T-cell (primary cell): ENCODE data around the gene C1orf226. TPM values are rescaled to one million over a fixed set of nuclear protein-coding genes. Genes with fewer than 3 reads are reported as not detected.
"Not testable (repeated sequence)": the region's sequence is repeated elsewhere in the genome, so short reads cannot be mapped to it uniquely, and the experiment has no call there.

ENCODE experiments used
- ATAC-seq, 4 experiments: fragments of 200-7000 bp in 3 of 4; fragments of 150-1000 bp in 1 of 4; cut with Tn5 transposase; replicated peaks in 1 of 4; 1 replicate in 3 of 4; 2 replicates in 1 of 4; pipeline ENCODE4 v1.10.0; 2021; ENCODE audit warnings: moderate library complexity in 3 of 4, mild to moderate bottlenecking in 2 of 4, moderate number of reproducible peaks in 1 of 4
- CTCF ChIA-PET, 2 donors: fragments of 300-600 bp; sonication (Branson Sonifier 250); formaldehyde crosslinking; loops; one replicate each; lab custom pipeline; 2022; ENCODE audit warnings: antibody characterized with exemption in 2 of 2; lab: Charles Lee
- POLR2A ChIA-PET, 2 donors: fragments of 300-600 bp; sonication (Branson Sonifier 250); formaldehyde crosslinking; loops; one replicate each; lab custom pipeline; 2022; ENCODE audit warnings: antibody characterized with exemption in 2 of 2; lab: Charles Lee
- DNase-seq, 35 experiments: peaks; one replicate each; pipeline versions ENCODE4 v3.0.0 to v3.0.0-alpha.2; 2013 to 2023
- H3K27ac ChIP-seq: one replicate; pipeline ENCODE4 v1.5.1; 2013; ENCODE audit warnings: low read length
- H3K27me3 ChIP-seq, 2 experiments: replicated peaks in 1 of 2; 1 replicate in 1 of 2; 2 replicates in 1 of 2; pipeline versions ENCODE4 v1.6.1 to v1.7.0; 2013; ENCODE audit warnings: low read length in 1 of 2, mixed read lengths in 1 of 2; ENCODE audit not compliant: control insufficient read depth in 2 of 2, insufficient read depth in 2 of 2; ENCODE audit errors: extremely low read depth in 1 of 2
- H3K36me3 ChIP-seq, 2 donors: 1 replicate in 1 of 2; 2 replicates in 1 of 2; pipeline versions ENCODE4 v1.6.1 to v1.7.0; 2013; ENCODE audit warnings: low read length in 1 of 2; ENCODE audit not compliant: control insufficient read depth in 2 of 2, insufficient read depth in 1 of 2; ENCODE audit errors: extremely low read depth in 1 of 2
- H3K4me1 ChIP-seq, 2 experiments: 1 replicate in 1 of 2; 2 replicates in 1 of 2; pipeline versions ENCODE4 v1.6.1 to v1.7.0; 2013; ENCODE audit warnings: low read length in 2 of 2, mixed read lengths in 1 of 2; ENCODE audit not compliant: insufficient read depth in 2 of 2, control insufficient read depth in 1 of 2; ENCODE audit errors: extremely low read depth in 1 of 2
- H3K4me3 ChIP-seq, 2 donors: 1 replicate in 1 of 2; 2 replicates in 1 of 2; pipeline versions ENCODE4 v1.5.1 to v1.7.0; 2013; ENCODE audit warnings: mild to moderate bottlenecking in 2 of 2, low read length in 1 of 2, moderate library complexity in 1 of 2; ENCODE audit not compliant: control insufficient read depth in 1 of 2; ENCODE audit errors: extremely low read depth in 1 of 2
- H3K9me3 ChIP-seq: 2 replicates; pipeline ENCODE4 v1.7.0; 2013
- H3K27ac Mint-ChIP-seq, 2 donors: one replicate each; pipeline ENCODE4 v1.8.0; 2020 to 2021; ENCODE audit warnings: mild to moderate bottlenecking in 2 of 2, mixed read lengths in 2 of 2
- H3K27me3 Mint-ChIP-seq, 2 donors: one replicate each; pipeline ENCODE4 v1.8.0; 2021 to 2022; ENCODE audit warnings: mixed read lengths in 2 of 2
- H3K36me3 Mint-ChIP-seq: one replicate; pipeline ENCODE4 v1.8.0; 2021; ENCODE audit warnings: mixed read lengths
- H3K4me1 Mint-ChIP-seq, 3 donors: one replicate each; pipeline ENCODE4 v1.8.0; 2020 to 2022; ENCODE audit warnings: mixed read lengths in 3 of 3, mild to moderate bottlenecking in 1 of 3
- H3K4me3 Mint-ChIP-seq, 3 donors: one replicate each; pipeline ENCODE4 v1.8.0; 2020 to 2022; ENCODE audit warnings: mild to moderate bottlenecking in 3 of 3, mixed read lengths in 3 of 3, moderate library complexity in 3 of 3
- H3K9me3 Mint-ChIP-seq, 3 donors: one replicate each; pipeline ENCODE4 v1.8.0; 2020 to 2022; ENCODE audit warnings: mixed read lengths in 3 of 3
- WGBS: methylation state at CpG from one replicate; pipeline ENCODE4 v1.1.5; 2013; ENCODE audit warnings: missing lambda C conversion rate; ENCODE audit not compliant: insufficient coverage; 5-methylcytosine and 5-hydroxymethylcytosine counted together
- total RNA-seq, 35 experiments: library from RNA in 6 of 35; stranded (reverse) in 6 of 35; fragments of 120-200 nt in 1 of 35; gene quantifications; one replicate each; pipeline versions ENCODE4 v1.2.1 to v1.2.4 and lab custom pipeline; 2013 to 2026

Gene C1orf226
- total RNA-seq, 5 donors from 2014 or later (not counting 1 experiment from before 2014, with no cell fraction given) = 0.09 to 0.13 (median 0.12) TPM; not detected in 2

DNA sequence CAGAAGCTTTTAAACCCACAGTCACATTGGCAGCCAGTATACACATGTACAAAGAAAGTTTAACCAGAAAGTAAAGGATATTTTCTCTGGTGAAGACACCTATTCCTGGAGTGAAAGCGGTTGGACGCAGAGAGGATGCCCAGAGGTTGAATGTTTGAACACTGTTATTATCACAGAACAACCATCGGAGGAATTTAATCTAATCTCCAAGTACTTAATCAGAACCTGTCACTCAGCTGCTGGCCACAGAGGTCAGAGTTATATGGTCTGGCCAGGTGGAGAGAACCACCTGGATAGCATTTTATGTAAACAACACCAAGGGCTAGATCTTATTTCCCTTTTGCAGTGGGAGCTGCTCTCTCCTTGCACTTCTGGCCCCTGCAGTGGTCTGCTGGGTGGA lies 34.2 kb upstream of the C1orf226 start:
- ATAC-seq = no peak
- Histone ChIP-seq H3K9me3 (no peaks in the 10 kb centered on the region), H3K27me3 (peaks cover 0 to 2% of the 10 kb centered on the region in 2 experiments), H3K4me1 (no peaks in the 10 kb centered on the region), H3K36me3 (no peaks in the 10 kb centered on the region), H3K4me3 (no peak overlapping the region), H3K27ac (no peak overlapping the region)
- Mint-ChIP-seq H3K36me3 (no peaks in the 10 kb centered on the region), H3K9me3 (no peaks in the 10 kb centered on the region), H3K27ac (no peak overlapping the region), H3K4me3 (no peak overlapping the region), H3K27me3 (peaks cover 3 to 10% of the 10 kb centered on the region in 2 donors), H3K4me1 (no peaks in the 10 kb centered on the region)
- POLR2A ChIA-PET = no interaction called here
- 100% methylated on average over 2 of the region's 3 CpGs for WGBS
- CTCF ChIA-PET = no interaction called here
- DNase-seq = no peak

DNA sequence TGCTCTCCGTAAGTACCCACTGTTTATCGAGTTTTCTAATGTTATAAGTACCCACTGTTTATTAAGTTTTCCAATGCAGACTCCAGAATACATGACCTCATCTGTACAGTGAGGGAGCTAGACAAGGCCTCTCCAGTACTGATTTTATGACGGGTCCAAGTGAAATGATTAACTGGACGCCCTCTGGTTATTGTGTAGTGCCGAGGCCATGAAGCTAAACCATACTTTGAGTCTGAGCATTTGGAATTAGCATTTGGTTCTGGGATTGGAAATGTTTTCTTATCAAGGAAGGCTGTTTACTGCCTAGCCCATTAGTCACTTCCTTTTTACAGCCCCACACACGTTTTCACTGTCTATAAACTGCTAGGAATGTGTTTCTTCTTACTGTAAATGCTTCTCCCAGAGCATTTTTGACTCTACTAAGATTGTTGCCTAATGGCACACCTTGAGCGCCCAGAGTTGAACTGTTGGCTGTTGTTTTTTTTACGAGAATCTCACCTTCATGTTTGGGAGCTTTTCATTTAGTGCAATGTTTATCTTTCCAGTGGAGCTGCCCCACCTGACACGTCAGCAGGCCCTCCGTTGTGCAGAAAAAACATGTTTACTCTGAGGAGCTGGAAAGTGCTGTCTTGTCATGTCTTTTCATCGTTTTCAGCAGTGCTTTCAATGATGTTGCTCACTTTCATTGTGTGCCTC lies 31.7 kb upstream of the C1orf226 start:
- H3K4me3 ChIP-seq = no peak overlapping the region
- peaks cover 10 to 12% of the 10 kb centered on the region in 2 donors for H3K27me3 Mint-ChIP-seq
- 70% methylated on average over 5 of the region's 11 CpGs for WGBS
- H3K9me3 Mint-ChIP-seq = no peaks in the 10 kb centered on the region
- CTCF ChIA-PET = no interaction called here
- no peak for ATAC-seq
- no peak overlapping the region for H3K27ac ChIP-seq
- no peaks in the 10 kb centered on the region for H3K4me1 Mint-ChIP-seq
- H3K36me3 Mint-ChIP-seq = no peaks in the 10 kb centered on the region
- no peaks in the 10 kb centered on the region for H3K4me1 ChIP-seq
- H3K27ac Mint-ChIP-seq = no peak overlapping the region
- DNase-seq = no peak
- peaks cover 0 to 6% of the 10 kb centered on the region in 2 experiments for H3K27me3 ChIP-seq
- no peak overlapping the region for H3K4me3 Mint-ChIP-seq
- H3K36me3 ChIP-seq = no peaks in the 10 kb centered on the region
- no peaks in the 10 kb centered on the region for H3K9me3 ChIP-seq
- POLR2A ChIA-PET = no interaction called here

GRCh38 chr1:162351246-162351842 lies 30.2 kb upstream of the C1orf226 start:
- DNase-seq = no peak
- no peak overlapping the region for H3K27ac Mint-ChIP-seq
- WGBS = 62% methylated on average over 6 of the region's 6 CpGs
- Histone ChIP-seq H3K27ac (no peak overlapping the region), H3K9me3 (no peaks in the 10 kb centered on the region), H3K36me3 (no peaks in the 10 kb centered on the region), H3K4me1 (no peaks in the 10 kb centered on the region), H3K4me3 (no peak overlapping the region), H3K27me3 (peaks cover 0 to 6% of the 10 kb centered on the region in 2 experiments)
- H3K9me3 Mint-ChIP-seq = no peaks in the 10 kb centered on the region
- POLR2A ChIA-PET = no interaction called here
- peaks cover 10 to 14% of the 10 kb centered on the region in 2 donors for H3K27me3 Mint-ChIP-seq
- no peak overlapping the region for H3K4me3 Mint-ChIP-seq
- no peaks in the 10 kb centered on the region for H3K36me3 Mint-ChIP-seq
- no peak for ATAC-seq
- no peaks in the 10 kb centered on the region for H3K4me1 Mint-ChIP-seq
- CTCF ChIA-PET = no interaction called here

DNA sequence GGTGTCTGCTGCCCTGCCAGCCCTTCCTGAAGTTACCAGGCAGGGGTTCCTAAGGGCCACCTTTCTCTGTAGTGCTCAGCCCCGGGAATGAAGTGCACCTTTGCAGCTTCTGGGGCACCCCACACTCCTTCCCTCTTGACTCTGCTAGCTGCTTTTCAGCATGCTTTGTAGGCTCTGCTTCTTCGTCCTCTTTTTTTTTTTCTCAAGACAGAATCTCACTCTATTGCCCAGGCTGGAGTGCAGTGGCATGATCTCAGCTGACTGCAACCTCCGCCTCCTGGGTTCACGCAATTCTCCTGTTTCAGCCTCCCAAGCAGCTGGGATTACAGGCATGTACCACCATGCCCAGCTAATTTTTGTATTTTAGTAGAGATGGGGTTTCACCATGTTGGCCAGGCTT lies 29.7 kb upstream of the C1orf226 start:
- POLR2A ChIA-PET, H3K36me3 Mint-ChIP-seq, H3K27ac ChIP-seq, H3K9me3 Mint-ChIP-seq, H3K9me3 ChIP-seq, ATAC-seq, H3K27ac Mint-ChIP-seq, CTCF ChIA-PET, H3K4me1 ChIP-seq, DNase-seq, H3K27me3 ChIP-seq, H3K4me1 Mint-ChIP-seq, H3K4me3 Mint-ChIP-seq, H3K36me3 ChIP-seq, H3K4me3 ChIP-seq: not testable (repeated sequence)
- peaks cover 11 to 17% of the 10 kb centered on the region in 2 donors for H3K27me3 Mint-ChIP-seq
- WGBS = 86% methylated on average over 3 of the region's 4 CpGs

DNA sequence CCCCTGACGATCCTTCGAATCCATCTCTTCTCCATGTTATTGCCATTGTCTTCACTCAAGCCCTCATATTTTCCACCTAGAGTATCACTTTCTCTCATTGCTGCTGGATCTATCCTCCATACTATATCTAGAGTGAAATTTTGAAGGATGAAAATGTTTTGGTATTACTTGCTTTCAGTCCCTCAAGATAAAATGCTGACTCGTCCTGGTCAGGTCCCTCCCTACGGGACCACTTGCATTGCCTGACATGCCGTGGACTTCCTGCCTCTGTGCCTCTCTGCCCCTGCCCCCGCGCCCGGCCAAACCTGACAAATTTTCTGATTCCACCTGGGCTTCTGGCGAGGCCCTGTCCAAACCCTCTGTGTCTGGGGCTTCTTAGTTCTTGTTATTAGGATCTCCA lies 28.4 kb upstream of the C1orf226 start:
- Mint-ChIP-seq H3K27ac (no peak overlapping the region), H3K4me3 (no peak overlapping the region), H3K36me3 (no peaks in the 10 kb centered on the region), H3K4me1 (no peaks in the 10 kb centered on the region), H3K27me3 (peaks cover 17 to 22% of the 10 kb centered on the region in 2 donors), H3K9me3 (no peaks in the 10 kb centered on the region)
- no peak overlapping the region for H3K4me3 ChIP-seq
- POLR2A ChIA-PET = no interaction called here
- H3K27me3 ChIP-seq = peaks cover 0 to 6% of the 10 kb centered on the region in 2 experiments
- no peak overlapping the region for H3K27ac ChIP-seq
- DNase-seq (no peak), ATAC-seq (no peak)
- H3K9me3 ChIP-seq = no peaks in the 10 kb centered on the region
- no peaks in the 10 kb centered on the region for H3K36me3 ChIP-seq
- no peaks in the 10 kb centered on the region for H3K4me1 ChIP-seq
- CTCF ChIA-PET = no interaction called here
- WGBS = 57% methylated on average over 4 of the region's 9 CpGs

GRCh38 chr1:162353702-162354101 lies 27.8 kb upstream of the C1orf226 start:
- no peak for DNase-seq
- ChIA-PET POLR2A (no interaction called here), CTCF (no interaction called here)
- Histone ChIP-seq H3K27ac (no peak overlapping the region), H3K27me3 (peaks cover 0 to 6% of the 10 kb centered on the region in 2 experiments), H3K4me1 (no peaks in the 10 kb centered on the region), H3K4me3 (no peak overlapping the region), H3K9me3 (no peaks in the 10 kb centered on the region), H3K36me3 (no peaks in the 10 kb centered on the region)
- Mint-ChIP-seq H3K4me1 (no peaks in the 10 kb centered on the region), H3K27me3 (peaks cover 17 to 22% of the 10 kb centered on the region in 2 donors), H3K9me3 (no peaks in the 10 kb centered on the region), H3K27ac (no peak overlapping the region), H3K4me3 (no peak overlapping the region), H3K36me3 (no peaks in the 10 kb centered on the region)
- WGBS = 65% methylated on average over 5 of the region's 5 CpGs
- ATAC-seq = no peak
